Epithelial cell of esophagus (primary cell): ENCODE results near the gene RNF135.
A peak's percentile ranks its signal among the peaks of the same experiment; 100 is the strongest.

Experiments used
- DNase-seq: peaks from one replicate; pipeline ENCODE4 v3.0.0; 2010; ENCODE audit warnings: low read depth
- H3K4me3 ChIP-seq: 2 replicates; pipeline ENCODE4 v1.5.1; 2011; ENCODE audit warnings: mild to moderate bottlenecking, low read length, control low read depth
- TF ChIP-seq, protein P1 (sequence below): IDR thresholded peaks from 2 replicates; pipeline ENCODE4 v1.5.1; 2011; ENCODE audit warnings: low read depth, mild to moderate bottlenecking, low read length, control low read depth, inconsistent platforms; ENCODE audit not compliant: insufficient read depth; ENCODE audit errors: missing control alignments

RNF135 gene, protein sequence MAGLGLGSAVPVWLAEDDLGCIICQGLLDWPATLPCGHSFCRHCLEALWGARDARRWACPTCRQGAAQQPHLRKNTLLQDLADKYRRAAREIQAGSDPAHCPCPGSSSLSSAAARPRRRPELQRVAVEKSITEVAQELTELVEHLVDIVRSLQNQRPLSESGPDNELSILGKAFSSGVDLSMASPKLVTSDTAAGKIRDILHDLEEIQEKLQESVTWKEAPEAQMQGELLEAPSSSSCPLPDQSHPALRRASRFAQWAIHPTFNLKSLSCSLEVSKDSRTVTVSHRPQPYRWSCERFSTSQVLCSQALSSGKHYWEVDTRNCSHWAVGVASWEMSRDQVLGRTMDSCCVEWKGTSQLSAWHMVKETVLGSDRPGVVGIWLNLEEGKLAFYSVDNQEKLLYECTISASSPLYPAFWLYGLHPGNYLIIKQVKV

DNA sequence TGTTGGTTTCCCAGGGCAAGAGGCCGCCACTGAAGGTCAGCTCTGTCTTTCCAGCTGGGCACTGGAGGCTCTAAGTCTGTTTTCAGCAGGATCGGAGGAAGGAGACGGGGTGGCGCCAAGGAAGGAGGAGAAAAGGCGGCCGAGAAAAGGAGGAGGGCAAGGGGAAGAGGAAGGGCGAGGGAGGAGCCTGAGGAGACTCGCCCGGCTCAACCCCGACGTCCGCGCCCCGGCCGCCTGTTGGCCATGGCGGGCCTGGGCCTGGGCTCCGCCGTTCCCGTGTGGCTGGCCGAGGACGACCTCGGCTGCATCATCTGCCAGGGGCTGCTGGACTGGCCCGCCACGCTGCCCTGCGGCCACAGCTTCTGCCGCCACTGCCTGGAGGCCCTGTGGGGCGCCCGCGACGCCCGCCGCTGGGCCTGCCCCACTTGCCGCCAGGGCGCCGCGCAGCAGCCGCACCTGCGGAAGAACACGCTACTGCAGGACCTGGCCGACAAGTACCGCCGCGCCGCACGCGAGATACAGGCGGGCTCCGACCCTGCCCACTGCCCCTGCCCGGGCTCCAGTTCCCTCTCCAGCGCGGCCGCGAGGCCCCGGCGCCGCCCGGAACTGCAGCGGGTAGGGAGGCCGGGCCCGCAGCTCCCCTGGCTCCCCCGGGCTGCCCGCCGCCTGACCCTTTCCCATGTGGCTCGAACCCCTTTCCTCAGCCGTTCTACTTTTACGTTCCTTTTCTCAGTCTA lies at the start of gene RNF135:
Gene RNF135 (plus strand): TSS at position 209 of the 737 bp plus-strand sequence. CDS start 35 bp downstream, at position 244.
- peak within 1 kb of the TSS; percentile 75 for H3K4me3 ChIP-seq
- peak; percentile 89 for DNase-seq
- TF ChIP-seq, protein P1, sequence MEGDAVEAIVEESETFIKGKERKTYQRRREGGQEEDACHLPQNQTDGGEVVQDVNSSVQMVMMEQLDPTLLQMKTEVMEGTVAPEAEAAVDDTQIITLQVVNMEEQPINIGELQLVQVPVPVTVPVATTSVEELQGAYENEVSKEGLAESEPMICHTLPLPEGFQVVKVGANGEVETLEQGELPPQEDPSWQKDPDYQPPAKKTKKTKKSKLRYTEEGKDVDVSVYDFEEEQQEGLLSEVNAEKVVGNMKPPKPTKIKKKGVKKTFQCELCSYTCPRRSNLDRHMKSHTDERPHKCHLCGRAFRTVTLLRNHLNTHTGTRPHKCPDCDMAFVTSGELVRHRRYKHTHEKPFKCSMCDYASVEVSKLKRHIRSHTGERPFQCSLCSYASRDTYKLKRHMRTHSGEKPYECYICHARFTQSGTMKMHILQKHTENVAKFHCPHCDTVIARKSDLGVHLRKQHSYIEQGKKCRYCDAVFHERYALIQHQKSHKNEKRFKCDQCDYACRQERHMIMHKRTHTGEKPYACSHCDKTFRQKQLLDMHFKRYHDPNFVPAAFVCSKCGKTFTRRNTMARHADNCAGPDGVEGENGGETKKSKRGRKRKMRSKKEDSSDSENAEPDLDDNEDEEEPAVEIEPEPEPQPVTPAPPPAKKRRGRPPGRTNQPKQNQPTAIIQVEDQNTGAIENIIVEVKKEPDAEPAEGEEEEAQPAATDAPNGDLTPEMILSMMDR, result no peak

DNA sequence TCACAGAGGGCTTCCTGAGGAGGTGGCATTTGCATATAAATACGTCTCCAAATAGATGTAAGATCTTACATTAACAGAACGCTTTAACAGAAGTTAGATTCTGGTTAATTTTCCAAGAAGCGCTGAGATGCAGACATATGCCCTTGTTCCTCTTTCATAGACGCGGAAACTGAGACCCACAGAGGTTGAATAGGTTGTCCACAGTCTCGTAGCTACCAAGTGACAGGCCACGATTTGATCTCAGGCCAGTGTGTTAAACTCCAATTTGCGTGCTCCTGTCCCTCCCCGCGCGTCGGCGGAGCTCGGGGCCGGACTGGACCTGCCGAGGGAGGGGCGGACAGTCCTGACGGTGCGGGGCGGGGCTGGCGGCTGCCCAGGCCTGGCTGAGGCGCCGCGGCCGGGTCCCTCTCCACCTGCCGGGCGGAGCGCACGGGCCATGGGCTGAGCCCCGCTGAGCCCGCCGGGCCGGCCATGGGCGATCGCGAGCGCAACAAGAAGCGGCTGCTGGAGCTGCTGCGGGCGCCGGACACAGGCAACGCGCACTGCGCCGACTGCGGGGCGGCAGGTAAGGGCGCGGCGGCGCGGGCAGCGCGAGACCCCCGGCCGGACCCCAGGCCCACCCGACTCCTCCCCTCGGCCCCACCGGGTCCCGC lies 49.2 kb upstream of the RNF135 start, which contains the start of gene ADAP2:
Gene ADAP2 (plus strand): TSS at position 402 of the 653 bp plus-strand sequence. CDS start 70 bp downstream, at position 472.
- DNase-seq, result peak; percentile 67
- peak within 1 kb of the TSS; percentile 50 for H3K4me3 ChIP-seq
- TF ChIP-seq, protein P1, result no peak

DNA sequence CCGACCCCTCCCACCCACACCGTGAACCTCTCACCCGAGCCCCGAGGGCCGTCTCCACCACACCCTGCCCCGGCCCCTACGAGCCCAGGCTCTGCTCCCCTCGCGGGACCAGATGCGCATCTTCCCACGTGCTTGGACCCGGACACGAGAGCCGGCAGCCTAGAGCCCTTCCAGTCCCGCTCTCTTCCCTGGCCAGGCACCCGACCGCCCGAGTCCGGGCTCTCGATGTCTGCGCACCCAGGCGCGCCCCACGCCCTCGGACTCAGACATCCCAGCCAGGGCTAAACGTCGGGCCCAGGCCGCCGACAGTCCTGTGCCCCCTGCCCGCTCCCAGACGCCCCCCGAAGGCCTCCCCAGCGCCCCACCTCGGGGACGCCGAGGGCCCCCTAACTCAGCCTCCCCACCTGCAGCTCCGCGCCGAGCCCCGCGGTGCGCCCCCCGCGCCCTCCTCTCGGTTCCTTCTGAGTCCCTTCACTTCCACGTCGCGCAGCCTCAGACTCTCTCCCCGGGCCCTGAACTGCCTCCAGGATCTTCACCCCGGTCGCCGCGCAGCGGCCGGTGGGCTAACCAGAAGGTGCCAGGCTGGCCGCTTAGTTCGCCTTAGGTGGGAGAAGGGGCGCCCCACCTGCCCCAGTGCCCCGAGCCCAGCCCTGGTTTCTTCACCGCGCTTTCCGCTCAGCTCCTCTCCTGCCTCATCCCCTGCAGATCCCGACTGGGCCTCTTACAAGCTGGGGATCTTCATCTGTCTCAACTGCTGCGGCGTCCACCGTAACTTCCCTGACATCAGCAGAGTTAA lies 48.4 kb upstream of the RNF135 start:
- TF ChIP-seq, protein P1, result no peak
- peak overlapping the region; percentile 50 for H3K4me3 ChIP-seq
- no peak for DNase-seq

DNA sequence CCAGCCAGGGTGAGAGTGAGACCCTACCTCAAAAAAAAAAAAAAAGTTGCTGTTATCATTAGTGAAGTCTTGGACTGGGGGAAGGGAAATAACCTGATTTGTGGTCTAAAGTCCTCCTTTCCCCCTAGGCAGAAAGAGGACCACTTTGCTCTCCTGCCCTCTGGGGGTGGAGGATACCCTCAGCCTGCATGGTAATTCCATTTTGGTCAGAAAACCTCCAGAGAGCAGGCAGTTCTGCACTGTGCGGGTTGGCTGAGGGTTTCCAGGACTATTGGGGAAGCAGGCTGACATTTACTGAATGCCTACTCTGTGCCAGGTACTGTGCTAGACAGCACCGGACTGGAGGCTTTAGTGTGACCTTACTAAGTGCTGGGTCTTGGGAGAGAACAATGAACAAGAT lies 46.5 kb upstream of the RNF135 start:
- TF ChIP-seq, protein P1, result no peak
- no peak overlapping the region for H3K4me3 ChIP-seq
- no peak for DNase-seq

DNA sequence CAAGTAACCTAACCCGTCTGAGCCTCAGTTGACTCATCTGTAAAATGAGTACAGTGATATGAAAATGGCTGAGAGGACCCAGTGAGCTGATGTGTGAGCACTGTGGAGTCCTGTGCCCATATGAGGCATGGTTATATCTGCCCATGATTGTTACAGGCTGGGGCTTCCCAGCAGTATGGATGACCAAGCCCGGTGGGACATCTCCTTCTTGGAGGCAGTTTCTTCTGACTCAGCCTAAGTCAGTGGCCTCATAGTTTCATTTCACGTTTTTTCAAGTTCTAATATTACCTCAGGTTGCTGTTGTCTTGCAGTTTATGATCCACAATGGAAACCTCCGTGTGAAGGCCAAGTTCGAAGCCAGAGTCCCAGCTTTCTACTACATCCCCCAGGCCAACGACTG lies 44.3 kb upstream of the RNF135 start:
- no peak overlapping the region for H3K4me3 ChIP-seq
- TF ChIP-seq, protein P1, result no peak
- no peak for DNase-seq

DNA sequence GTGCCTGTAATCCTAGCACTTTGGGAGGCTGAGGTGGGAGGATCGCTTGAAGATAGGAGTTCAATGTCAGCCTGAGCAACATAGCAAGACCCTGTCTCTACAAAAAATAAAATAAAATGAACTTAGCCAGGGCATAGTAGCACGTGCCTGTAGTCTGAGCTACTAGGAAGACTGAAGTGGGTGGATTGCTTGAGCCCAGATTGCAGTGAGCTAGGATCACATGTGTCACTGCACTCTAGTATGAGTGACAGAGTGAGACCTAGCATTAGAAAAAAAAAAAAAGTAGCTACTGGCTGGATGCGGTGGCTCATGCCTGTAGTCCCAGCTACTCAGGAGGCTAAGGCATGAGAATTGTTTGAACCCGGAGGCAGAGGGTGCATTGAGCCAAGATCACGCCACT lies 43.1 kb upstream of the RNF135 start:
- TF ChIP-seq, protein P1, result no peak
- no peak overlapping the region for H3K4me3 ChIP-seq
- DNase-seq, result no peak
